ENCODE results near the gene HSPH1. TPM values are rescaled to one million over a fixed set of nuclear protein-coding genes. Genes with fewer than 3 reads are reported as not detected.
A peak's percentile ranks its signal among the peaks of the same experiment; 100 is the strongest.

The HSPH1 gene
- total and polyA plus RNA-seq, 2 of the 13 experiments (the other 11 are each of a cell fraction or from before 2014, with no cell fraction given): 13.0 to 62.9 TPM

- TF ChIP-seq SOX13 (IDR thresholded peaks at IDR 0.05): no peak
- no peak for TF ChIP-seq SOX13 (CRISPR knock-in tag; conservative IDR thresholded peaks at IDR 0.05 in 1 of 2, IDR thresholded peaks at IDR 0.05 in 1 of 2)
- TF ChIP-seq ZHX2 (IDR thresholded peaks at IDR 0.05; ENCODE audit: low read depth): no peak
- peak; percentile 62; the same call in 1 of the 2 replicates for TF ChIP-seq ZHX2 (CRISPR knock-in tag; IDR thresholded peaks at IDR 0.05; ENCODE audit: borderline replicate concordance)
- TF ChIP-seq MEIS1 (CRISPR knock-in tag; IDR thresholded peaks at IDR 0.05; ENCODE audit: borderline replicate concordance): no peak
- TF ChIP-seq ZSCAN30 (CRISPR knock-in tag; IDR thresholded peaks at IDR 0.05): no peak
- TF ChIP-seq ZBTB49 (CRISPR knock-in tag; IDR thresholded peaks at IDR 0.05; ENCODE audit: borderline replicate concordance): no peak
- TF ChIP-seq AKAP8 (CRISPR knock-in tag; IDR thresholded peaks at IDR 0.05): no peak
- TF ChIP-seq KMT2A (CRISPR knock-in tag; IDR thresholded peaks at IDR 0.05): peak; percentile 70
- TF ChIP-seq HMGXB4 (CRISPR knock-in tag; IDR thresholded peaks at IDR 0.05; ENCODE audit: borderline replicate concordance in 1 of 2, low read depth in 1 of 2): peak; percentile 7 to 31; a peak in 2 of 4 replicates
- TF ChIP-seq ZBTB38 (CRISPR knock-in tag; IDR thresholded peaks at IDR 0.05): no peak
- no peak for TF ChIP-seq ZNF639 (CRISPR knock-in tag; conservative IDR thresholded peaks at IDR 0.05)
- TF ChIP-seq HNRNPH1 (optimal IDR thresholded peaks at IDR 0.05; ENCODE audit: low read depth, low read length): no peak
- no peak for TF ChIP-seq SIX1 (CRISPR knock-in tag; IDR thresholded peaks at IDR 0.05; ENCODE audit: borderline replicate concordance)
- peak; percentile 81 for TF ChIP-seq MYPOP (CRISPR knock-in tag; IDR thresholded peaks at IDR 0.05)
- TF ChIP-seq SSRP1 (CRISPR knock-in tag; IDR thresholded peaks at IDR 0.05): no peak
Measured at GRCh38 chr13:31161557-31162150, at the start of gene HSPH1 (continued).

Data from HepG2 (cell line).